T47D (cell line): ENCODE results near the gene MIDN.

Source experiments
- DNase-seq, 2 experiments: peaks; one replicate each; pipeline versions ENCODE4 v3.0.0 to v3.0.0-alpha.2; 2011 to 2012; ENCODE audit warnings: low read depth in 1 of 2, low spot score in 1 of 2
- JUND ChIP-seq: IDR thresholded peaks from 2 replicates; pipeline ENCODE4 v1.6.1; 2012; ENCODE audit warnings: low read depth
- in situ Hi-C: cut with HindIII; loops from 2 replicates; pipeline ENCODE4 v1.10.0; 2016; ENCODE audit warnings: low sequenced_read_pairs, low pct_unique_long_range_greater_than_20kb

The MIDN gene

GRCh38 chr19:1278713-1279660 is 30.6 kb downstream of the MIDN start:
- no peak for TF ChIP-seq JUND
- in situ Hi-C loops = no loop called here
- no peak for DNase-seq

DNA sequence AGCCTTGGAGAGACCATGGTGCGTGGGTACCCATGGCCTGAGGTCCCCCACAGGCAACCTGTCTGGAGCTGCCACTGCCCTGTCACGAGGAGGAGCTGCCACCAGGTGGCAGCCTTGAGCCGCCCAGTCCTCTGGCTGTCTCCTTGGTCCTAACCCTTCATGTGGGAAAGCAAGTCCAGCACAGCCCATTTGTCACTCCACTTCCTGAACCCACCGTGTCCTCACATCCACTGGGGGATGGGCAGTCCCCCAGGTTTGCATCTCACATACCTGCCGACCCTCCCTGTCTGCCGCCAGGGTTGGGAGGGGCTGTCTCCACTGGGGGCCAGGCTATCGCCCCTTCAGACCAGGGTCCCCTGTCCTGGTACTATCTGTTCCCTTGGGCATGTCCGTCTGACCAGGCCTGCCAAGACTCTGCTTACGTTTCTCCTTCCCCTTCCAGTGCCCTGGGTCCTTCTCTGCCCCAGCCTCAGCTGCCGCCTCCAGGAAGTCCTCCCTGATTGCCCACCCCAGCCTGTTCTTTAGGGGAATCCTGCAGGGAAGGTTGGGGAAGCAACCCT is 31.5 kb downstream of the MIDN start:
- TF ChIP-seq JUND = no peak
- peak; percentile 82 to 83 for DNase-seq
- in situ Hi-C loops = no loop called here

- in situ Hi-C loops = no loop called here
- no peak for TF ChIP-seq JUND
- no peak for DNase-seq
Measured at GRCh38 chr19:1280636-1281568, 32.5 kb downstream of the MIDN start.

- no peak for TF ChIP-seq JUND
- DNase-seq = no peak
- in situ Hi-C loops = no loop called here
Measured at GRCh38 chr19:1281569-1282287, 33.3 kb downstream of the MIDN start.

DNA sequence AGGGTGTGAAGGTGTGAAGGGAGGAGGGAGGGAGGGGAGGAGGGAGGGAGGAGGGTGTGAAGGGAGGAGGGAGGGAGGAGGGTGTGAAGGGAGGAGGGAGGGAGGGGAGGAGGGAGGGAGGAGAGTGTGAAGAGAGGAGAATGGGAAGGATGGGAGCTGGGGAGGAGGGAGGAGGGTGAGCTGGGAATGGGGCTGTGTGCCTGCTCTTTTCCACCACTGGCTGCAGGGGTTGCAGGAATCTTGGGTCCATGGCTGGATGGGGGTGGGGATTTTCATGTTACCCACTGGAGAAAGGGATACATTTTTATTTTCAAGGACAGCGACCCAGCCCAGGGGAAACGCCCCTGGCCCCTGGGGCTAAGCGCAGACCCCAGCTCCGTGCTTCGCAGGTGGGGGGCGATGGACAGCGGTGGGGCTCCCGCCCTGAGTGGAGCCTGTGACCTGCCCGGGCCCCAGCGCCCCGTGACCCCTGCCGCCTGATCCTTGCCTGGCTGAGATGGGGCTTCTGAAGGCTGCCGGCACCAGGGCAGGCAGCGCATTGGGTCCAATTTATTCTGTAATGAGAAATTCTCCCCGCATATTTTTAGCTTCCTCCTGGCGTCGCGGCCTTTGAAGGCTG is 34.3 kb downstream of the MIDN start:
- in situ Hi-C loops = no loop called here
- no peak for DNase-seq
- no peak for TF ChIP-seq JUND

GRCh38 chr19:1283207-1283916 is 35.0 kb downstream of the MIDN start:
- in situ Hi-C loops = no loop called here
- no peak for DNase-seq
- no peak for TF ChIP-seq JUND

DNA sequence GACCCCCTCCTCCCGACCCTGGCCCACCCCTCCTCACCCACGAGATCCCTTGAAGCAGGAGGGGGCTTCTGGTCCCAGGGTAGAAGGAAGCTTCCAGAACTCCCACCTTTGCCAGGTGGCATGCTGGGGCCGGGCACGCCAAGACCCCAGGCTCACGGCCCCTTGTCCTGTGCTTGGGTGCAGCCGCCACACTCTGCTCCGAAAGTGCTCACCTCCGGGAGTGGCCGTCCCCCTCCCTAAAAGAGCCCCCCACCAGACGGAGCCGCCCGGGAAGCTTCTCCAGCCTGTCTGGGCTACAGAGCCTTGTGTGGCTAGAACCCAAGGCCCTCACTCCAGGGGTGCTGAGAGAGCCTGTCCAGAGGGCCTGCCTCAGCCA is 35.5 kb downstream of the MIDN start:
- no peak for TF ChIP-seq JUND
- in situ Hi-C loops = no loop called here
- no peak for DNase-seq

GRCh38 chr19:1284293-1284978 is 36.1 kb downstream of the MIDN start:
- no peak for DNase-seq
- in situ Hi-C loops = no loop called here
- TF ChIP-seq JUND = no peak

- no peak for TF ChIP-seq JUND
- in situ Hi-C loops = no loop called here
- DNase-seq = no peak
Measured at GRCh38 chr19:1284979-1285736, 36.8 kb downstream of the MIDN start.

DNA sequence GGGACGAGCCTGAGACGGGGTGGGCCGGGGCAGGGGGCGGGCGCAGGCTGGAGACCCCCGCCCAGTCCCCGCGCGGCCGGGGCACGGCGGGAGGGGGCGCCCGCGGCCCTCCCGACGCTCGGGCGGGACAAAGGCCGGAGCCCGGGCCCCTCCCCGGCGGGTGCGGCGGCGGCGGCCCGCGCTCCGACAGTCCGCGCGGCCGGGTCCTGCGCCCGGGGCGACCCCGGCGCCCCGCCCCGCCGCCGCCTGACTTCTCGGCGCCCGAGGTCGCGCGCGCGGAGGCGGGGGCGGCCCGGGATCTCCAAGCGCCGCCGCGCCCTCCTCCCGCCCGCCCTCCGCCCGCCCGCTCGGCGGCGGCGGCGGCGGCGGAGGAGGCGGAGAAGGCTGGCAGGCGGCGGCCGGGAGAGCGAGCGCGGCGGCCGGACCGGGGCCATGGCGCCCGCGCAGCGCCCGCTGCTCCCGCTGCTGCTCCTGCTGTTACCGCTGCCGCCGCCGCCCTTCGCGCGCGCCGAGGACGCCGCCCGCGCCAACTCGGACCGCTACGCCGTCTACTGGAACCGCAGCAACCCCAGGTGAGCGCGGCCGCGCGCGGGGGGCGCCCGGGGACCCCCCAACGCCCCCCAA is 37.5 kb downstream of the MIDN start, which contains the start of gene EFNA2:
Gene EFNA2, plus strand, starts transcription at position 137 of the 624 bp plus-strand sequence. Its CDS starts 296 bp downstream, at position 433.
- in situ Hi-C loops = no loop called here
- peak in 1 of 2 experiments; percentile 61 for DNase-seq

More for the DNA sequence above, 37.5 kb downstream of the MIDN start, which contains the start of gene EFNA2:
- no peak for TF ChIP-seq JUND
